22Rv1 (cell line): ENCODE results near the gene TBC1D1.

Source experiments
- H3K27ac ChIP-seq: fragments of 450-650 bp; 2 replicates; pipeline ENCODE4 v1.5.1; 2017
- ZFX ChIP-seq: fragments of 450-650 bp; IDR thresholded peaks from 2 replicates; pipeline ENCODE4 v1.6.1; 2017; ENCODE audit warnings: antibody characterized with exemption, borderline replicate concordance
- TF ChIP-seq, protein P1 (sequence below): fragments of 450-650 bp; IDR thresholded peaks from 2 replicates; pipeline ENCODE4 v1.5.1; 2017; ENCODE audit warnings: mild to moderate bottlenecking

TBC1D1 gene

DNA sequence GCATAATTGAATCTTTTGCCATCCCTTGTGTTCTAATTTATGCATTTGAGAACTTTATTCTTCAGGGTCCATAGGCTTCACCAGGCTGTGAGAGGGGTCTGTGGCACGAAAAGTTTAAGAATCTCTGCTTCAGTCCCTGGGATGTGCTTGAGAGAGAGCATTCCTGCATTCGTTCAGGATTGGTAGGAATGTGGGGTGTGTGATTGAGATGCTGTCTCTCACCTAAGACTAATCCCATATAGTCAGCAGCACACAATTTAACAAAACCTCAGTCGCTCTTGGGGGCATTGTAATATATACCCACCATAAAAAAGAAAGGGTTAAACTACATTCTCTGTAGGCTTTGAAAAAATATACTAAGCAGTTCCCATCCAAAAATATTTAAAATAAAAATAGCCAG is 111.0 kb downstream of the TBC1D1 start:
- TF ChIP-seq, protein P1, sequence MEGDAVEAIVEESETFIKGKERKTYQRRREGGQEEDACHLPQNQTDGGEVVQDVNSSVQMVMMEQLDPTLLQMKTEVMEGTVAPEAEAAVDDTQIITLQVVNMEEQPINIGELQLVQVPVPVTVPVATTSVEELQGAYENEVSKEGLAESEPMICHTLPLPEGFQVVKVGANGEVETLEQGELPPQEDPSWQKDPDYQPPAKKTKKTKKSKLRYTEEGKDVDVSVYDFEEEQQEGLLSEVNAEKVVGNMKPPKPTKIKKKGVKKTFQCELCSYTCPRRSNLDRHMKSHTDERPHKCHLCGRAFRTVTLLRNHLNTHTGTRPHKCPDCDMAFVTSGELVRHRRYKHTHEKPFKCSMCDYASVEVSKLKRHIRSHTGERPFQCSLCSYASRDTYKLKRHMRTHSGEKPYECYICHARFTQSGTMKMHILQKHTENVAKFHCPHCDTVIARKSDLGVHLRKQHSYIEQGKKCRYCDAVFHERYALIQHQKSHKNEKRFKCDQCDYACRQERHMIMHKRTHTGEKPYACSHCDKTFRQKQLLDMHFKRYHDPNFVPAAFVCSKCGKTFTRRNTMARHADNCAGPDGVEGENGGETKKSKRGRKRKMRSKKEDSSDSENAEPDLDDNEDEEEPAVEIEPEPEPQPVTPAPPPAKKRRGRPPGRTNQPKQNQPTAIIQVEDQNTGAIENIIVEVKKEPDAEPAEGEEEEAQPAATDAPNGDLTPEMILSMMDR, result no peak
- no peak for TF ChIP-seq ZFX

DNA sequence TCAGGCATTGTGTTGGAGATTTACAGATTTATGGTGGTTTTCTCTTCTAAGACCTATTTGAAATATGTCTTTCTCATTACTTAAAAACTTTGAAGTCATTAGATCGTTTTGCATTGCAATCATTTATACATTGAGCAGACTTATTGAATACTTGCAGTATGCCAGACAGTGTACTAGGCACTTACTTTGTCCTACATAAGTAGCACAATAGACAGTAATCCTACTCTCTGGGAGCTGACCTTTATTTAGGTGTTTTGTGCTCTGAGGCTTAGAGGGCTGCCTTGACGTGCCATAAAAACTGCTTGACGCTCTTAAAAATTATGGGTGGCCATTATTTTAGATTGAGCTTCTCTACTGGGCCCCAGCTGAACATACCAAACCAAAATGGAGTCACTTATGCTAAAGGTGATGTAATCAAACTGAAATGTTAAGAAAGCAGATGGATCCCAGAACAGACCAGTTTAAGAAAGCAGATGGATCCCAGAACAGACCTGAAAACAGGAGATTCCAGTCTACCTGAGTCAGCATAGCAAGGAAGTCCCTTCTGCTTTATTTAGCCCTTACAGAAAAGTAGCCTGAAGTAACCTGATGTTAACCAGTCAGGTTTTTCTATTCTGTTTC is 111.7 kb downstream of the TBC1D1 start:
- no peak overlapping the region for H3K27ac ChIP-seq
- no peak for TF ChIP-seq ZFX
- TF ChIP-seq, protein P1, result no peak

More for the DNA sequence above, 111.0 kb downstream of the TBC1D1 start:
- H3K27ac ChIP-seq, result no peak overlapping the region

DNA sequence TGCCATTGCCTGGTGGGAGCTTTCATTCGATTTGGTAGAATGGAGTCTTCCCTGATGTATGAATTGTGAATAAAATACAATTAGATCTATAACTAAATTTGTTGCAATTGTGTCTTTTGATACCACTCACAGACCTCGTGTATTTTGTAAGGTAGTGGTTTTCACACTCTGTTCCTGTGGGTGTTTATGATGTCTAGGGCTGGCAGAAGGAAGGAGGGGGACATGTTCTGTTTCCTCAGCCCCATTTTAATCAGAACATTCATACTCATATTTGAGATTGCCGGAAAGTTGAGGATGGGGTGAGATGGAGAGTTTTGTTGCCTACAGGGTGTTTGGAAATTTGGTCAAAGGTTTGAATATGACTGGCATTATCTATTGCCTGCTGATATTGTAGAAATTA is 112.2 kb downstream of the TBC1D1 start:
- no peak overlapping the region for H3K27ac ChIP-seq
- TF ChIP-seq, protein P1, result no peak
- TF ChIP-seq ZFX, result no peak

DNA sequence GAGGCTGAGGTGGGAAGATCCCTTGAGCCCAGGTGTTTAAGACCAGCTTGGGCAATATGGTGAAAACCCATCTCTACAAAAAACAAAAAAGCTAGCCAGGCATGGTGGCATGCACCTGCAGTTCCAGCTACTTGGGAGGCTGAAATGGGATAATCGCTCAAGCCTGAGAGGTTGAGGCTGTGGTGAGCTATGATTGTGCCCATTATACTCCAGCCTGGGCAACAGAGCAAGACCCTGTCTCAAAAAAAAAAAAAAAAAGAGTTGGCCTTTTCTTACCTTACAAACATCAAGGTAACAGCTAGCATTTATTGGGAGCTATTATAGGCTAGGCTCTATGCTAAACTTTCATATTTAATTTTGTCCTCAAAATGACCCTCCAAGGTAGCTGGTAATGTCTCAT is 112.7 kb downstream of the TBC1D1 start:
- TF ChIP-seq, protein P1, result no peak
- TF ChIP-seq ZFX, result no peak
- H3K27ac ChIP-seq, result no peak overlapping the region

DNA sequence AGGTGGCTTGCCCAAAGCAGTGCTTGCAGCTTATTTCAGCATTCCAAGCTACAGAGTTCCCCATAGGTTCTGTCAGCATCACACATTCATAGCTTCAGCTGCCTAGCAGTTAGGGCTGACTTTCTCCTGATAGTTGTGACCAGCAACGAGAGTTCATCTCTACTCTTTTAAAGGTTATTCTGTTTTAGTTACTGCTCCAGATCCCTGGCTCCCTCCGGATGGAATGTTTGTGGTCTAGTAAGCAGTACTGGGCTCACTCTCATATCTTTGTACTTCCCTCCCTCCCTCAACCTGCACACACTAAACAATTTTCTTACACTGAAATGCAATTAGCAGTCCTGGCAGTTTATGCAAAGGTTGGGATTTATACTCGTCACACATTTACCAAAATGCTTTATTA is 113.2 kb downstream of the TBC1D1 start:
- H3K27ac ChIP-seq, result no peak overlapping the region
- TF ChIP-seq ZFX, result no peak
- TF ChIP-seq, protein P1, result no peak

DNA sequence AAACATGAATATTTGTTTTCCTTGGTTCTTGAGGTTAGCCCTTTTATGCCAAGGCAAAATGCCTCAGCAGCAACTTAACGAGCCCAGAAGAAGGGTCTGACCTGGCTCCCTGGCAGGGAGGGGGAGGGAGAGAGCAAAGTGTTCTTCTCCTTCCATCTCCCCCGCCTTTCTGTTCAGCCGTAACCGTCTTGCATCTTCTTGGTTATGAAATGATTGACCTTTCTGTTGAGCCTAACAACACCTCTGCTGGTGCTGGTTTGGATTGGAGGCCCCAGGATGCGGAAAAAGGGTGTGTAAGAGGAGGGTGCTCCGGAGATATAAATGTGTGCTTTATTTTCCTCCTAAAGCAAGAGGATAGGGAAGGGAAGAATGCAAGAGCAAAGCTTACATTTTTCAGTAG is 114.0 kb downstream of the TBC1D1 start:
- TF ChIP-seq, protein P1, result no peak
- no peak for TF ChIP-seq ZFX
- no peak overlapping the region for H3K27ac ChIP-seq

DNA sequence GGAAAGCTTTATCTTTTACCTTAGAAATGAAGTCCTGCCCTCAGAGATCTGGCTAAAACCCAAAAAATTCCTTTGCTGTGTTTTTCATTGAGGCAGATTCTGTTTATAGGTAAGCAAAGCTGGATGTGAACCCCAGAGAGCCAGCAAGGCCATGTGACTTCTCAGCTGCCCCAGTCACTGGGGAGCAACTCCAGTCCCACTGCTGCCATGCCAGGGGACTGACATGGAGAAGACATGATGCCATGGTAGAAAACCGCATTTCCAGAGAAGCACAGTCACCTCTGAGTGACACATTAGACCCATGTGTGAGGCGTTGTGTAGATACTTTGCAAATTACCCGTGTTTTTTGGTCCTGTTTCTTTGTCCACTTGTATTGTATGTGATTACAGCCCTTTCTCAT is 114.8 kb downstream of the TBC1D1 start:
- TF ChIP-seq ZFX, result no peak
- TF ChIP-seq, protein P1, result no peak
- H3K27ac ChIP-seq, result no peak overlapping the region
